GM12864 (cell line): ENCODE results near the gene ADAD2.

Experiments used
- DNase-seq: peaks from one replicate; pipeline ENCODE4 v3.0.0-alpha.2; 2011; ENCODE audit warnings: low read depth
- H3K4me3 ChIP-seq: 2 replicates; pipeline ENCODE4 v1.5.1; 2011; ENCODE audit warnings: mild to moderate bottlenecking, low read depth, low read length, control low read depth
- TF ChIP-seq, protein P1 (sequence below): IDR thresholded peaks from 2 replicates; pipeline ENCODE4 v1.5.1; 2011; ENCODE audit warnings: low read depth, mild to moderate bottlenecking, moderate library complexity, low read length, control low read depth, inconsistent platforms; ENCODE audit errors: missing control alignments

ADAD2 gene

DNA sequence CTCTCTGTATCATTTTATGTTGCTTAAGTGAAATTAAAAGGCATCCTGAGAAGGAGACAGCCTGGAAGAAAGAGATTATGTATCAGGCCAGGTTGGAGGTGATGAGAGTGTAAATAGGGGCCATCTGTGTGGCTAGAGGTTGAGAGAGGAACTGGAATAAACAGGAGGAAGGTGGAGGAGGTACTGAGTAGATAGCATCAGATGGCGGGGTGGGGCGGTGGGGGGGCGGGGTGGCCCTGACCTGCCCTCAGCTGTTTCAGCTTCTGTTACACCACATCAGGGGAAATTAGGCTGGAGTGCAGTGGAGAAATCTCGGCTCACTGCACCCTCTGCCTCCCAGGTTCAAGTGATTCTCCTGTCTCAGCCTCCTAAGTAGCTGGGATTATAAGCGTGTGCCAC lies 55.7 kb downstream of the ADAD2 start:
- DNase-seq: no peak
- TF ChIP-seq, protein P1, sequence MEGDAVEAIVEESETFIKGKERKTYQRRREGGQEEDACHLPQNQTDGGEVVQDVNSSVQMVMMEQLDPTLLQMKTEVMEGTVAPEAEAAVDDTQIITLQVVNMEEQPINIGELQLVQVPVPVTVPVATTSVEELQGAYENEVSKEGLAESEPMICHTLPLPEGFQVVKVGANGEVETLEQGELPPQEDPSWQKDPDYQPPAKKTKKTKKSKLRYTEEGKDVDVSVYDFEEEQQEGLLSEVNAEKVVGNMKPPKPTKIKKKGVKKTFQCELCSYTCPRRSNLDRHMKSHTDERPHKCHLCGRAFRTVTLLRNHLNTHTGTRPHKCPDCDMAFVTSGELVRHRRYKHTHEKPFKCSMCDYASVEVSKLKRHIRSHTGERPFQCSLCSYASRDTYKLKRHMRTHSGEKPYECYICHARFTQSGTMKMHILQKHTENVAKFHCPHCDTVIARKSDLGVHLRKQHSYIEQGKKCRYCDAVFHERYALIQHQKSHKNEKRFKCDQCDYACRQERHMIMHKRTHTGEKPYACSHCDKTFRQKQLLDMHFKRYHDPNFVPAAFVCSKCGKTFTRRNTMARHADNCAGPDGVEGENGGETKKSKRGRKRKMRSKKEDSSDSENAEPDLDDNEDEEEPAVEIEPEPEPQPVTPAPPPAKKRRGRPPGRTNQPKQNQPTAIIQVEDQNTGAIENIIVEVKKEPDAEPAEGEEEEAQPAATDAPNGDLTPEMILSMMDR: no peak
- no peak overlapping the region for H3K4me3 ChIP-seq
